Measurements from ENCODE around the gene FAM227B. TPM values are rescaled to one million over a fixed set of nuclear protein-coding genes. Genes with fewer than 3 reads are reported as not detected.

FAM227B gene
- total RNA-seq, 1 donor from 2014 or later = 4.5 TPM

DNA sequence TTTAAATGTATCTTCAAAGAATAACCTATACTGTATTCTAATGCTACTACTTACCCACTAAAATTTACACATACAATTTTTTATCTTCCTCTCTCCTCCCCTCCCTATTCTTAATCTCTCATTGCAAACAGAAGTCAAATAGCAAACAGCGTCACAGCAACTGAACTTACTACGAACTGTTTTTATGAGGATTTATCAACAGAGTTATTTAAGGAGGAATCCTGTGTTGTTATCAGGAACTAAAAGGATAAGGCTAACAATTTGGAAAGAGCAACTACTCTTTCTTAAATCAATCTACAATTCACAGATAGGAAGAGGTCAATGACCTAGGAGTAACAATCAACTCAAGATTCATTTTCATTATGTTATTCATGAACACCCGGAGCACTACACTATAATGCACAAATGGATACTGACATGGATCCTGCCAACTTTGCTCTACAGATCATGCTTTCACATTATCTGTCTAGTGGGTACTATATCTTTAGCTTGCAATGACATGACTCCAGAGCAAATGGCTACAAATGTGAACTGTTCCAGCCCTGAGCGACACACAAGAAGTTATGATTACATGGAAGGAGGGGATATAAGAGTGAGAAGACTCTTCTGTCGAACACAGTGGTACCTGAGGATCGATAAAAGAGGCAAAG lies 196.6 kb downstream of the FAM227B start:
- peak overlapping the region; percentile 33 for H3K27ac ChIP-seq
- peak overlapping the region; percentile 46 for H3K4me3 ChIP-seq
- H3K36me3 ChIP-seq = no peaks in the 10 kb centered on the region
- no peaks in the 10 kb centered on the region for H3K9me3 ChIP-seq
- H3K4me1 ChIP-seq = no peaks in the 10 kb centered on the region
- intact Hi-C loops (cut with DNase I) = no loop called here
- H3K27me3 ChIP-seq = no peaks in the 10 kb centered on the region
- TF ChIP-seq, protein P1, sequence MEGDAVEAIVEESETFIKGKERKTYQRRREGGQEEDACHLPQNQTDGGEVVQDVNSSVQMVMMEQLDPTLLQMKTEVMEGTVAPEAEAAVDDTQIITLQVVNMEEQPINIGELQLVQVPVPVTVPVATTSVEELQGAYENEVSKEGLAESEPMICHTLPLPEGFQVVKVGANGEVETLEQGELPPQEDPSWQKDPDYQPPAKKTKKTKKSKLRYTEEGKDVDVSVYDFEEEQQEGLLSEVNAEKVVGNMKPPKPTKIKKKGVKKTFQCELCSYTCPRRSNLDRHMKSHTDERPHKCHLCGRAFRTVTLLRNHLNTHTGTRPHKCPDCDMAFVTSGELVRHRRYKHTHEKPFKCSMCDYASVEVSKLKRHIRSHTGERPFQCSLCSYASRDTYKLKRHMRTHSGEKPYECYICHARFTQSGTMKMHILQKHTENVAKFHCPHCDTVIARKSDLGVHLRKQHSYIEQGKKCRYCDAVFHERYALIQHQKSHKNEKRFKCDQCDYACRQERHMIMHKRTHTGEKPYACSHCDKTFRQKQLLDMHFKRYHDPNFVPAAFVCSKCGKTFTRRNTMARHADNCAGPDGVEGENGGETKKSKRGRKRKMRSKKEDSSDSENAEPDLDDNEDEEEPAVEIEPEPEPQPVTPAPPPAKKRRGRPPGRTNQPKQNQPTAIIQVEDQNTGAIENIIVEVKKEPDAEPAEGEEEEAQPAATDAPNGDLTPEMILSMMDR (IDR thresholded peaks at IDR 0.05) = no peak
- no peak for ATAC-seq
- DNase-seq = no peak

DNA sequence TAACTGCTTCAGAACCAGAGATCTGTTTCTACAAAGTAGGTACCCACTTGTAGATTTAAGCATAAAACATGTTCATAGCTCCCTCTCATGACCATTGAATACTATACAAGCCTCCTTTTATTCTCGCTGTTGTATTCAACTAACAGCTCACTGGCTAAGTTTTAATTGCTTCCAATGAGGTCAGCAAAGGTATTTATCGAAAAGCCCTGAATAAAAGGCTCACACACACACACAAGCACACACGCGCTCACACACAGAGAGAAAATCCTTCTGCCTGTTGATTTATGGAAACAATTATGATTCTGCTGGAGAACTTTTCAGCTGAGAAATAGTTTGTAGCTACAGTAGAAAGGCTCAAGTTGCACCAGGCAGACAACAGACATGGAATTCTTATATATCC lies 197.6 kb downstream of the FAM227B start, which contains the start of gene FGF7:
TSS of gene FGF7 (plus strand) at position 222 of the 400 bp plus-strand sequence. CDS start 1,056 bp downstream, outside the sequence.
- DNase-seq = no peak
- peak; percentile 27 for ATAC-seq
- TF ChIP-seq, protein P1 (IDR thresholded peaks at IDR 0.05) = peak; percentile 6
- no peaks in the 10 kb centered on the region for H3K27me3 ChIP-seq
- H3K4me3 ChIP-seq = peak within 1 kb of the TSS; percentile 46
- H3K27ac ChIP-seq = peak within 1 kb of the TSS; percentile 33
- no peaks in the 10 kb centered on the region for H3K9me3 ChIP-seq
- intact Hi-C loops (cut with DNase I) = no loop called here
- H3K36me3 ChIP-seq = no peaks in the 10 kb centered on the region
- H3K4me1 ChIP-seq = no peaks in the 10 kb centered on the region

DNA sequence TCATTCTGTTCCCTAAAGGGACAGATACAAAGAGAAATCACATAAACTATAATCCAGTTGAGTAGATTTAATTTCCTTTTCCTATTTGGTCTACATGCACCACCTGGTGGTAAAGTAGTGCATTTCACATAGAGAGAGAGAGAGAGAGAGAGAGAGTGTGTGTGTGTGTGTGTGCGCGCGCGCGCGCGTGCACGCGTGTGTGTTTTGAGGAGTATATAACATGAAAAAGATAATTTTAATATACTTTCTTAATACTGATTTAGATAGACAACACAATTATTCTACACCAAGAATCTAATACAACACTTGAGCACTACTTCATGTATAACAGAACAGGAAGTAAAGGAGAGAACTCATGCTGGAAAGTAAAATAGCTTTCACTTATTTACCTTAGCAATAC lies 198.6 kb downstream of the FAM227B start:
- TF ChIP-seq, protein P1 (IDR thresholded peaks at IDR 0.05) = peak; percentile 91
- DNase-seq (peak; percentile 69), ATAC-seq (peak; percentile 95)
- H3K4me3 ChIP-seq = peak overlapping the region; percentile 46
- intact Hi-C loops (cut with DNase I) = no loop called here
- H3K4me1 ChIP-seq = no peaks in the 10 kb centered on the region
- H3K27ac ChIP-seq = no peak overlapping the region
- H3K36me3 ChIP-seq = no peaks in the 10 kb centered on the region
- H3K9me3 ChIP-seq = no peaks in the 10 kb centered on the region
- no peaks in the 10 kb centered on the region for H3K27me3 ChIP-seq

DNA sequence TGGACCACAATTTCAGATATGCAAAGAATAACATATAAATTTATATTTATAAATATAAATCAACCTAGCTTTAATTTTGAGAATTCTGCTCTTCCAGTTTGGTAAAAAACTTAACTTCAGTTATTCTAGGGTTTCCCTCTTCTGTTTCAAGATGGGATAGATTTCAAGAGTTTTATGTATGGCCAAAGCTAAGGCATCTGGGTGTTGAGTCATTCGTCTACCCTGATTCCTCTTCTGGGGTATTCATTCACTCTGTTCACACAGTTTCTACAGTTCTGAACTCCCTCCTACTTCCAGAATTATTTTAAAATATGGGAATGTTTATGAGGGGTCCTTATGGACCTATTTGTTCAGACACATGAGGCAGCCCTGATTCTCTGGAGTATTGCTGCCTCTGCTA lies 201.8 kb downstream of the FAM227B start:
- no peaks in the 10 kb centered on the region for H3K36me3 ChIP-seq
- intact Hi-C loops (cut with DNase I) = loop anchor here (10.0 kb wide), 1 partner anchor 184 kb away; no protein-coding TSS in a partner anchor
- H3K4me3 ChIP-seq = no peak overlapping the region
- DNase-seq (no peak), ATAC-seq (no peak)
- no peak overlapping the region for H3K27ac ChIP-seq
- H3K4me1 ChIP-seq = no peaks in the 10 kb centered on the region
- no peaks in the 10 kb centered on the region for H3K27me3 ChIP-seq
- TF ChIP-seq, protein P1 (IDR thresholded peaks at IDR 0.05) = no peak
- H3K9me3 ChIP-seq = no peaks in the 10 kb centered on the region

DNA sequence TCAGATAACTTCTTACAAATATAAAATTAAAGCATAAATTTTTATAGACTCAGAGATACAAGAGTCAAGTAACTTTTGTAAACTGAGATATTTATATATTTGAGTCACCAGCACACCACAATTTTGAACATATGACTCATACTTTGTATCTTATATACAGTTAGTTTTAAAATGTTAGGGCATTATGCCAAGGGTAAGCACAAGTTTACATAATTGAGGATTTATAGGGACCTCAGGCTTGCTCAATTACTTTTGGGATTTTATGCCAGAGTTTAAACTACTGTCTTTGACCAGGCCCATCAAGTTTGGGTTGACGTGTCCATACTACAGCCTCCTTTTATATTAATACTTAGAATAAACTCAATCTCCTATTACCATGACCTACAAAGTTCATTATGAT lies 205.0 kb downstream of the FAM227B start:
- ATAC-seq = no peak
- H3K4me1 ChIP-seq = no peaks in the 10 kb centered on the region
- DNase-seq = no peak
- H3K36me3 ChIP-seq = no peaks in the 10 kb centered on the region
- no peaks in the 10 kb centered on the region for H3K9me3 ChIP-seq
- no peak overlapping the region for H3K4me3 ChIP-seq
- no peak overlapping the region for H3K27ac ChIP-seq
- H3K27me3 ChIP-seq = no peaks in the 10 kb centered on the region
- TF ChIP-seq, protein P1 (IDR thresholded peaks at IDR 0.05) = no peak
- intact Hi-C loops (cut with DNase I) = loop anchor here (10.0 kb wide), 1 partner anchor 181 kb away; no protein-coding TSS in a partner anchor

Data from upper lobe of right lung (tissue), 1 donor.